Lower leg skin (tissue), 3 donors: ENCODE results near the gene FBXO47.

ENCODE experiments used
- CTCF ChIP-seq, 3 donors: fragments of 450-650 bp; IDR thresholded peaks; one replicate each; pipeline ENCODE4 v1.5.1; 2016; ENCODE audit warnings: antibody characterized with exemption in 3 of 3, mild to moderate bottlenecking in 3 of 3, moderate library complexity in 2 of 3
- POLR2A ChIP-seq, 2 donors: fragments of 450-650 bp; IDR thresholded peaks; one replicate each; pipeline ENCODE4 v1.6.1; 2016 to 2017; ENCODE audit warnings: antibody characterized with exemption in 2 of 2, mild to moderate bottlenecking in 1 of 2, moderate library complexity in 1 of 2

GRCh38 chr17:38892620-38893019 is 74.6 kb downstream of the FBXO47 start:
- TF ChIP-seq CTCF (IDR thresholded peaks at IDR 0.05) (no peak), POLR2A (IDR thresholded peaks at IDR 0.05) (no peak)
